Skeletal muscle satellite cell (primary cell): Measurements from ENCODE around the gene PTPN21.

Source experiments
- H3K27me3 ChIP-seq: 2 replicates; pipeline ENCODE4 v1.7.0; 2013; ENCODE audit warnings: low read length; ENCODE audit not compliant: control insufficient read depth, insufficient read depth
- H3K36me3 ChIP-seq: 2 replicates; pipeline ENCODE4 v1.7.0; 2013; ENCODE audit warnings: mild to moderate bottlenecking, control low read depth, low read length; ENCODE audit not compliant: insufficient read depth
- H3K4me1 ChIP-seq: 2 replicates; pipeline ENCODE4 v1.7.0; 2013; ENCODE audit warnings: low read length; ENCODE audit not compliant: control insufficient read depth, insufficient read depth
- H3K4me2 ChIP-seq: 2 replicates; pipeline ENCODE4 v1.7.0; 2013; ENCODE audit warnings: mild to moderate bottlenecking, low read length
- H3K4me3 ChIP-seq: 2 replicates; pipeline ENCODE4 v1.7.0; 2013; ENCODE audit warnings: low read length
- H3K9ac ChIP-seq: 2 replicates; pipeline ENCODE4 v1.7.0; 2013; ENCODE audit warnings: mild to moderate bottlenecking, low read depth, low read length, moderate library complexity
- H3K9me3 ChIP-seq: replicated peaks from 2 replicates; pipeline ENCODE4 v1.7.0; 2013; ENCODE audit warnings: mild to moderate bottlenecking, control low read depth, low read length

Gene PTPN21

DNA sequence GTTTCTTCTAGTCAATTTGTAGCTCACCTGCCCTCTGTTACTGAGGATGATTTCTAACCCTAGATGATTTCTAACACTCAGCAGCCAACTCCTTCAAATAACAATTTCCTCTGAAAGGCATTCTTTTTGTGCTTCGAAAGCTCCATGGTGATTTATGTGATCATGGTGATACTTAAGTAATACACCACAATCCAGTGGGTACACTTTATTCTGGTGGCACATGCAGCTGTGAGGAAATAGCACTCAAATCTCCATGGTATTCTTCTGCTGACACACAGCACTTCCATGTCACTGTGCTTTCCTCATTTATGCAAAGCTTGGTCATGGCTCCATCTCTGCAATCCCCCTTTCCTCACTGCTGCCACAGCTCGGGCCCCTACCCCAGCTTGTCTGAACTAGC lies 73.7 kb downstream of the PTPN21 start:
- Histone ChIP-seq H3K36me3 (peaks cover 57% of the 10 kb centered on the region), H3K4me3 (no peak overlapping the region), H3K4me1 (peaks cover 8% of the 10 kb centered on the region), H3K4me2 (no peak overlapping the region), H3K27me3 (no peaks in the 10 kb centered on the region), H3K9me3 (no peaks in the 10 kb centered on the region), H3K9ac (no peak overlapping the region)

DNA sequence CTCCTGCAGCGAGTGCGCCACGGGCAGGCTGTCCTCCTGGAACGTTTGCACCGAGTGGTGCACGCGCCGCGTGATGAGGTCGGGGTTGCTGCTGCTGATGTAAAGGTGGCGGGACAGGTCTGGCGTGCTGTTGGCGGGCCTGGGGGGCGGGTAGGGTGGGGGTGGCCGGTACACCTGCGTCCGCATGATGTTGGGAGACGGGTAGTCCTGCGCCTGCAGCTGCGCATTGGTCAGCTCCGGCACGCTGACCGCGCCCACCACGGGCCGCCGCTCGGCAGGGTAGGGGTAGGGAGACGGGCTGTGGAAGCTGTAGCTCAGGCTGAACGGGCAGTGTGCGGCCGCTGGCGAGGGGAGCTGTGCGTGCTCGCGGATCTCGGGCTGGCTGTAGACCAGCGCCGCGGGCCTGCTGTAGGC lies 75.2 kb downstream of the PTPN21 start:
- no peaks in the 10 kb centered on the region for H3K9me3 ChIP-seq
- H3K4me2 ChIP-seq = no peak overlapping the region
- H3K4me3 ChIP-seq = no peak overlapping the region
- no peak overlapping the region for H3K9ac ChIP-seq
- H3K27me3 ChIP-seq = no peaks in the 10 kb centered on the region
- H3K36me3 ChIP-seq = peaks cover 56% of the 10 kb centered on the region
- H3K4me1 ChIP-seq = peaks cover 8% of the 10 kb centered on the region

DNA sequence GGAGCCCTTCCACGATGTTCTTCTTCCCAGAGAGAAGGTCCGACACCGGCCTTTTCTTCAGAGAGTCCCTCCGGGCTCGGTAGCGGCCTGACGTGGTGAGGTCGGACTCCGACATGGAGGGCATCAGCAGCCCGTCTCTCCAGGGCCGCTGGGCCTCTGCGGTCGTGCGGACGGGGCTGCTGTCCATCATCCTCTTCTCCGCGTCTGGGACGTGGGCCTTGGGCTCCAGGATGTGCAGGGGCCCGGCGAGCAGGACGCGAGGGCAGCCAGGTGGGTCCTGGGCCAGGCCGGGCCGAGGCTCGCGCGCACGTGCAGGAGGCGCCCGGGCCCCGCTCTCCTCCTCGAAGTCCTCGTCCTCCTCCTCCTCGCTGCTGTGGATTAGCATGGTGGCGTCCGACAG lies 75.9 kb downstream of the PTPN21 start:
- no peaks in the 10 kb centered on the region for H3K27me3 ChIP-seq
- no peak overlapping the region for H3K9ac ChIP-seq
- H3K4me1 ChIP-seq = peaks cover 8% of the 10 kb centered on the region
- no peak overlapping the region for H3K4me3 ChIP-seq
- no peak overlapping the region for H3K4me2 ChIP-seq
- H3K9me3 ChIP-seq = no peaks in the 10 kb centered on the region
- peaks cover 50% of the 10 kb centered on the region for H3K36me3 ChIP-seq

DNA sequence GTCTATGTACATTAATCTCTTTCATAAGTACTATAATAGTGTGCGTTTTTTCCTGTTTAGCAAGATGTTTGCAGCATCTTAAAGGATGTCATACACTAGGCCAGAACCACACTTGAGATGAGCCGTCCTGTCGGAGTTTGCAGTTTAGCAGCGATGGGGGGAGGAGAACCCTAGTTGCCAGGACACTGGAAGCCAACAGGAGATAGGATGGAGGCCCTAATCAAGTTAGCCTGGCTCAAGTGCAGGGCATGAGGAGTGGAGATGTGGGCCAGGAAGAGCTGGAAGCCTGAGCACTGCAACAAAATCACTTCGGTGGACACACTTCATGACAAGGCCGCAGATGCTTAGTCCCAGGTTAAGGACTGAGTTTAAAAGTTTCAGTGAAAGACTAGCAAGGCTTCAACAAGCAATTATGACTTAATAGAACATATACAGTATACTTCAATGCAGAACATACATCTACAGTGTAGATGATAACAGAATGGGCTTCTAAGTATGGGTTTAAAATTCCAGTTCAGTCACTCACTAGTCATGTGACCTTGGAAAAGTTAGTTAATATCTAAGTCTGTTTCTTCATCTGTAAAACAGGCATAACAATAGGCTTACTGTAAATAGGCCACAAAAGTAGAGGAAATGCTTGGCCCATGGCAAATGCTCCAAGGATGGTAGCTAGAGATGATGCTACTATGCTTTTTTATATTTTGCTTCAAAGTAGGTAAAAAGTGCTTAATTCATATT lies 77.1 kb downstream of the PTPN21 start:
- peaks cover 57% of the 10 kb centered on the region for H3K36me3 ChIP-seq
- no peaks in the 10 kb centered on the region for H3K27me3 ChIP-seq
- H3K4me2 ChIP-seq = no peak overlapping the region
- H3K4me1 ChIP-seq = peaks cover 8% of the 10 kb centered on the region
- H3K9ac ChIP-seq = no peak overlapping the region
- no peaks in the 10 kb centered on the region for H3K9me3 ChIP-seq
- no peak overlapping the region for H3K4me3 ChIP-seq

DNA sequence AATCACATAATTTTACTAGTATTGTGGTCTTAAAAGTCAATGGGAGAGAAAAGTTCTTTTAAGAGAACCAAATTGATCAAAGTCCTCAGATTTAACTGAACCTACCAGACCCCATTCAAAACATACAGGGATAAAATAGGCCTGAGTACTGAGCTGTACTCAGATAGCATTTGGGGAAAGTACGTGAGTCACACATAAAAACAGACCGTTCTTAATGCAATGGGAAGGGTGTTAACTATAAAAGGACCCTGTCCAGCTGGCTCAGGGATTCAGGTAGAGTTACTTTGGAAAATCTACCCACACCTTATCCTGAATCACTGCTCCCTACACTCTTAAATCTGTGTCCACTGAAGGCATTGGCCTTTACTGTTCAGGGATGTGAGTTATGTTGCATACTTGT lies 78.0 kb downstream of the PTPN21 start:
- no peak overlapping the region for H3K9ac ChIP-seq
- no peak overlapping the region for H3K4me3 ChIP-seq
- H3K36me3 ChIP-seq = peaks cover 63% of the 10 kb centered on the region
- H3K4me1 ChIP-seq = peaks cover 8% of the 10 kb centered on the region
- H3K27me3 ChIP-seq = no peaks in the 10 kb centered on the region
- no peaks in the 10 kb centered on the region for H3K9me3 ChIP-seq
- H3K4me2 ChIP-seq = no peak overlapping the region

DNA sequence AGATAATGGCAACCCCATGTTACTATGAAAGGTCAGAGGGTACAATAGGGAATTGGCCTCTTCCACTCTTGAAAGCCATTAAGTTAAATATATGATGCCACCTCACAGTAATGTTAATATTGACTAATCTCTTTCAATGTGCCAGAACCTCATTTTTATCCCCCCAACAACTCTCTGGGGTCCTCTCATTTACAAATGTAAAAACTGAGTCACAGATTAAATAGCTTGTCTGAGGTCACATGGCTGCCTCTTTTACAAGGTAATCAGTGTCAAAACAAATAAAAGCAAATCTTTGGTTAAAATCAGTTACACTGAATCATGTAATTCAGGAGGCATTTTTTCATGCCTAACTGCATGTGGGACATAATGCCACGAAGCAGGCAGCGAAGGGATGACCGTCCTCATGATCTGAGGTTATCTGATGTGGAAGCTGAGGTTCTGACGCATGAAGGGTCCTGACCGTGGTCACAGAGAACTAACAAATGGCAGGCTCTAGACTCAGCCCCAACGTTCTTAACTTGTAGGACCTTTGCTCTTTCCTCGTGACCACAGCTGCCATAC lies 78.5 kb downstream of the PTPN21 start:
- H3K36me3 ChIP-seq = peaks cover 61% of the 10 kb centered on the region

DNA sequence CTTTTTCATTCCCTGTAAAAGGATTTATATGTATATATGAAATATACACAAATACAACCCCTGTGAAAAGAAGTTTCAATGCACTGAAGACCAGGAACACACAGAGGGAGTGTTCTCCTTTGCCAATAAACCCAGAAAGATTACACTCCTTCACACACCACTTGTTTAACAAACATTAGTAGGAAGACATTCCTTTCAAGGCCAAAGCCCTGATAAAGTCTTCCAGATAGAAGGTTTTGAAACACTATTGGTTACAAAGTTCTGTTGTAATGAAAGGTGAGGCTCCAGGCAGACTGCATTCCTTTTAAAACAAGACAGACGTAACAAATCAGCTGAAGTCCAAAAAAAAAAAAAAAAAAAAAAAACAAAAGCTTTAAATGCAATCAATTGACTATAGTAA lies 81.0 kb downstream of the PTPN21 start:
- H3K9ac ChIP-seq = no peak overlapping the region
- H3K9me3 ChIP-seq = no peaks in the 10 kb centered on the region
- H3K4me3 ChIP-seq = no peak overlapping the region
- peaks cover 29% of the 10 kb centered on the region for H3K4me1 ChIP-seq
- H3K27me3 ChIP-seq = no peaks in the 10 kb centered on the region
- H3K4me2 ChIP-seq = no peak overlapping the region
- H3K36me3 ChIP-seq = peaks cover 61% of the 10 kb centered on the region

More for the DNA sequence above, 78.5 kb downstream of the PTPN21 start:
- Histone ChIP-seq H3K27me3 (no peaks in the 10 kb centered on the region), H3K4me2 (no peak overlapping the region), H3K9me3 (no peaks in the 10 kb centered on the region), H3K4me1 (peaks cover 13% of the 10 kb centered on the region), H3K9ac (no peak overlapping the region), H3K4me3 (no peak overlapping the region)

DNA sequence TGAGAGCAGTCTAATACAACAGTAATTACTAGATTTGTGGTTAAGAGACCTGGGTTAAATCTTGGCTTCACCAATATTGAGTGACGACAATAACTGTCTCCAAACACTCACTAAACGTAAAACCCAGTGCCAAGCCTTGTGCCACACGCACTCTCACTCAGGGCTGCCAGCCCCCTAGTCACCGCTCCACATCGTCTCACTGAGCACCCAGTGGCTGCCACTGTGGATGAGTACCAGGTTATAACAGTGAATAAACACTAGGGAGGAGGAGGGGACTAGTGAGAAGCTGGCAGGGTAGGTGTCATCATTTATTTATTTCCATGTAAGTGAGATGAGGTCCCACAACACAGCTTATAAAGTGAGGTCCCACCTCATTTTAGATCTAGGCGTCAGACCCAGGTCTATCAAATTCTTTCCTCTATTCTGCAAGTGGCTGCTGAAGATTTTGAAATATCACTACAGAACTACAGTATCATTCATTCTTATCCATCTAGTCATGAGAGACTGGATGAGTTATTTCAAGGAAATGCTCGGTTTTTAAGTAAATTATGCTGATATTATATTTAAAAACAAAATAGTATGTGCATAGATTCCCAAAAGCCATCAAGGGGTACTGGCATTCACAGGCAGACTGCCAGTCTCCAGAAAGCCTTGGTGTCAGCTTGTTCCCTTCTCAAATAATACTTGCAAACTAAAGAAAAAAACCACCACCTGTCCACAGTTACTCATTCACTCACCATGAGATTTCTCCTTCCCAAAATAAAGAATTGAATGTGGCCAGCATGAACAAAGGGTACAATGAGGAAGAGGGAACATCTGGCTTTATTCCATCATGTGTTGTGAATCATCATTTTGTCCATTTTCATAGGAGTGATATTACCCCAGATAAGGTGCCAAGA lies 84.0 kb downstream of the PTPN21 start:
- Histone ChIP-seq H3K4me3 (no peak overlapping the region), H3K27me3 (no peaks in the 10 kb centered on the region), H3K4me1 (peaks cover 30% of the 10 kb centered on the region), H3K36me3 (peaks cover 57% of the 10 kb centered on the region), H3K9me3 (no peaks in the 10 kb centered on the region), H3K4me2 (peak overlapping the region; percentile 16), H3K9ac (no peak overlapping the region)

DNA sequence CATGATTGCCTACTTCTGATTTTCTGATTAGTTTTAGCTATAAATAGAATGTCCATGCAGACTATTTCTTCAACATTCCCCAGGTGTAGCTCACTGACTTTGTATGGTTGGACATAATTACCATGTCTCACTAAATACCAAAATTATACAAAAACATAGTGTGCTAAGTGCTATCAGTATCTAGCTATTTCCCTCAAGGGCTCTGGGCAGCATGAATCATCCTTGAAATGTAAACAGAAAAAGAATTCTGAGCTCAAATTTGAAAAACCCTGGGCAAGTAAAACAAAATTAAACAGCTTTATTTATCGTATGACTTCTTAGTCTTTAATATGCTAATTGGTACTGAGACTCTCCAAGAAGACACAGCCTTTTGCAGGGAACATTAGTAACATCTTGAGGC lies 86.4 kb downstream of the PTPN21 start:
- Histone ChIP-seq H3K9me3 (no peaks in the 10 kb centered on the region), H3K4me1 (peaks cover 30% of the 10 kb centered on the region), H3K27me3 (no peaks in the 10 kb centered on the region), H3K4me2 (peak overlapping the region; percentile 37), H3K9ac (no peak overlapping the region), H3K4me3 (no peak overlapping the region), H3K36me3 (peaks cover 57% of the 10 kb centered on the region)

DNA sequence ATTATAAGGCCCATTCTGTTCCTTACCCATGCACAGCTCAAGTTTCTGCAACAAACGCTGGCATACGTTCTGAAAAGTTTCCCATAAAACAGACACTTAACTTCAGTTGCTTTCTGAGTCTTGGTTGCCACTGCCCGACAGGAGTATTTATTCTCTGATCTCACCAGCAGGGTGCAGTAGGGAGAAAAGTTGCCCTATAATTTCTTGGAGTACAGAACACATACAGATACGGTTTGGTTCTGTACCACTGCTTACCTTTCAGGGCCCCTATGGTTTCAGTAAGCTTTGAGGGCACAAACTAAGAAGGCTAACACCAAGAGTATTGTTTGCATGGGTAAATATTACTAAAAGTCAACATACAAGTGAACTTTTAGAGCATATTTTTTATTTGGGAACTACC lies 91.5 kb downstream of the PTPN21 start:
- peaks cover 5% of the 10 kb centered on the region for H3K4me1 ChIP-seq

DNA sequence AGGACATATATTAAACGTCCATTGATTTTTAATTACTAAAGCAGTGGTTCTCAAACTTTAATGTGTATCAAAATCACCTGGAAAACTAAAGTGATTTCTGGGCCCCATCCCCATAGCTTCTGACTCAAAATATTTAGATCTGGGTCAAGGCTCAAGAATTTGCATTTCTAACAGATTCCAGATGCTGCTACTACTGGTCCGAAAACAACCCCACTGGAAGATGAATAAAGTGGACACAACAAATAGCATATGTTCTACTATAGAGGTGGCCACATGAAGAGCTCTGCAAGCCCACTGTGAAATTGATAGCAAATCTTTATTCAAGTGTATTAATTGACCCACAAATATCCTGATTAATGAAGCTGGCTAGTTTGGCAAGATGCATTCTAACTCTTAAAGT lies 99.9 kb downstream of the PTPN21 start:
- no peaks in the 10 kb centered on the region for H3K9me3 ChIP-seq
- no peaks in the 10 kb centered on the region for H3K4me1 ChIP-seq

More for the DNA sequence above, 91.5 kb downstream of the PTPN21 start:
- Histone ChIP-seq H3K9me3 (no peaks in the 10 kb centered on the region), H3K27me3 (no peaks in the 10 kb centered on the region), H3K4me2 (no peak overlapping the region), H3K36me3 (peaks cover 40% of the 10 kb centered on the region), H3K9ac (no peak overlapping the region), H3K4me3 (no peak overlapping the region)

More for the DNA sequence above, 99.9 kb downstream of the PTPN21 start:
- Histone ChIP-seq H3K9ac (no peak overlapping the region), H3K36me3 (no peaks in the 10 kb centered on the region), H3K4me2 (no peak overlapping the region), H3K4me3 (no peak overlapping the region), H3K27me3 (no peaks in the 10 kb centered on the region)
